Activated CD8-positive, alpha-beta memory T cell treated with anti-CD3 and anti-CD28 coated beads for 36 hours (primary cell): ENCODE data around the gene HMCN2. TPM values are rescaled to one million over a fixed set of nuclear protein-coding genes. Genes with fewer than 3 reads are reported as not detected.

Source experiments
- CTCF ChIA-PET: fragments of 350-600 bp; sonication (Branson Sonifier 250); formaldehyde crosslinking; loops from one replicate; lab custom pipeline; 2021; ENCODE audit warnings: antibody characterized with exemption; lab: Charles Lee
- POLR2A ChIA-PET: fragments of 350-600 bp; sonication (Branson Sonifier 250); formaldehyde crosslinking; loops from one replicate; lab custom pipeline; 2021; ENCODE audit warnings: antibody characterized with exemption; lab: Charles Lee
- total RNA-seq, 2 experiments: library from RNA; stranded (reverse); gene quantifications; one replicate each; pipeline ENCODE4 v1.2.3, GENCODE V29; 2021

HMCN2 gene
- total RNA-seq, 2 experiments from 2014 or later = not detected

DNA sequence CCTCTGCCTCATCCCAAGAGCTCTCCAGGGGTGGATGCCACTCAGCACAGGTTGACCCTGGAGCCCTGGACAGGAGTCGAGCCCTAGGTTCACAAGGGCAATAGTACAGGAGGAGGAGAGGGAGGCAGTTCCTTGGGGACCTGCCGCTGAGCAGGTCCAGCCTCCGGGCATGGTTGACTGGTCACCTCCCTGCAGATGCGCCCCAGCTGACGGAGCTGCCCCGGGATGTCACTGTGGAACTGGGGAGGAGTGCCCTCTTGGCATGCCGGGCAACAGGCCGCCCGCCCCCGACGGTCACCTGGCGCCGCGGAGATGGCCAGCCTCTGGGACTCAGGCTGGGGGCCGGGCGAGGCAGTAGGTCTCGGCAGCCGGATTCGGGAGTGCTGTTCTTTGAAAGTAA, 53.7 kb downstream of the HMCN2 start:
- ChIA-PET CTCF (no interaction called here), POLR2A (no interaction called here)

DNA sequence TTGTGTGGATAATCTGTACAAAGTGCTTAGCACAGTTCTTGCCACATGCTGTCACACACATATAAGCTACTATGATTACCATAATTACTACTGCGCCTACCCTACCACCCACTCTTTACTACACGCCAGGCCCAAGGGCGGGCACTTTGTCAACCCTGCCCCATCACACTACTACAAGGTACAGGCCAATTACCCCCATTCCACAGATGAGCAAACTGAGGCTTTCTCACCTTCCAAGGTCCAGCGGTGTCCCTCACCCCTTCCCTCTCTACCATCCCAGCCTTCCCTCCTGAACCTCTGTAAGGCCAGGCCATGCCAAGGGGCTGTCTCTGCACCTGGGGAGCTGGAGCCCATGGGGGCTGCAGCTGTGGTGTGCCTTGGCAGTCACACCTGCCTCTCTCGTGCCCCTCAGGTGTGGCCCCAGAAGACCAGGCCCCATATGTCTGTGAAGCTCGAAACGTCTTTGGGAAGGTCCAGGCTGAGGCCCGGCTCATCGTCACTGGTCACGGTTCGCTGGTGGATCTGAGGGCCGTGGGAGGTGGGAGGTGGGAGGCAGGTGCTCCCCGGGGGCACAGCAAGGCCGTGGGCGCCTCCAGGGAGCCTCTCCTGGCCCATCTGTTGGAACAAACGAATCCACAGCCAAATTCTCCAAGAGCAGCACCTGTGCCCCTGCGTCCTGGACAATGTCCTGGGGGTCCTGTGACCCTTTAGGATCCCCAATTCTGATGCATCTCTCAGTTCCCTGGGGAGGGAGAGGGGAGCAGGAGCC, 54.6 kb downstream of the HMCN2 start:
- CTCF ChIA-PET = no interaction called here
- POLR2A ChIA-PET = no interaction called here

- CTCF ChIA-PET = interaction anchor here (0.6 kb wide), 1 partner anchor 362 kb away, joined by 3 read pairs; no protein-coding TSS in a partner anchor
- POLR2A ChIA-PET = no interaction called here
These were observed 55.3 kb downstream of the HMCN2 start for GRCh38 chr9:130320723-130321481.

DNA sequence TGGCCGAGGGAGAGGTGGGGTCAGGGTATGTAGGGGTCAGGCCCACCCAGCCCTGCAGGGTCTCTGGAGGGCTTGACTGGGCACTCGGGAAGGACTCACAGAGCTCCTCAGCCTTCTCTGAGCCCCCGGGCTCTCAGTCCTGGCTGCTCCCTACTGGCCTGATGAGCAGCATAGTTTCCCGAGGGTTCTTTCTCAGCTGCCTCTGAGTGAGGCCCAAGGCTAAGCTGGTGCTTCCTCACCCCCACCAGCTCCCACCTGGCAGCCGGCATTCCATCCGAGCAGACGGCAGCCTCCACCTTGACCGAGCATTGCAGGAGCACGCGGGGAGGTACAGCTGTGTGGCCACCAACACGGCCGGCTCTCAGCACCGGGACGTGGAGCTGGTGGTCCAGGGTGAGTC, 56.0 kb downstream of the HMCN2 start:
- CTCF ChIA-PET = interaction anchor here (0.6 kb wide), 1 partner anchor 361 kb away, joined by 3 read pairs; no protein-coding TSS in a partner anchor
- POLR2A ChIA-PET = no interaction called here

DNA sequence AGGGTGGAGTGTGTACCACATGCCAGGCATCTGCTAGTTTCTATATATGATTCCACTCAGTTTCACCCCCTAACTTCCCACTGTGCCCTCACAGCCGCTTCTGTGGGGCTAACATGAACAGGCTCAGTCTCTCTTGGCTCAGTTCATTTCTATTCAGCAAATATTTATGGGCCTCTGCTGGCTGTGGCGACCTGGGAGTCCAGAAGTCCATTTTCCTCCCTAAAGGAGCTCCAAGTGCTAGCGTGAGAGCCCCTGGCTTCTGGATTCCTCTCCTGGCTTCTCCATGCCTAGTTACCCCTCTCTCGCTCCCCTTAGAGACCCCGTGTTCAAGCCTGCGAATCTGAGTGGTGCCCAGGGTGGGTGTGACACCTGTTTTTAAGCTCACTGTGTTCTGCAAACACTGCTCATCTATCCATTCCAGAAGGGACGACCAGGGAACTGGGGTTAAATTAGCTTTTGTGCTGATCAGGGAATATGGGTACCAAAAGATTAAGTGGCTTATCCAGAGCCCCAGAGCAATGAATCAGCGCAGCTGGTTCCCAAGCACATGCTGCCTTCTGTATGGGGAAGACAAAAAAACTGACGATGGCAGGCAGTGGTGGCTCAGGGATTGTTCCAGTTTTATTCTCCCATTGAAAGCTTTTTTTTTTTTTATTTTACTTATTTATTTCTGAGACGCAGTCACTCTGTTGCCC, 57.6 kb downstream of the HMCN2 start:
- CTCF ChIA-PET = interaction anchor here (0.6 to 0.8 kb wide), 2 partner anchors 184 to 596 kb away, joined by 3 read pairs; no protein-coding TSS in a partner anchor
- POLR2A ChIA-PET = no interaction called here

DNA sequence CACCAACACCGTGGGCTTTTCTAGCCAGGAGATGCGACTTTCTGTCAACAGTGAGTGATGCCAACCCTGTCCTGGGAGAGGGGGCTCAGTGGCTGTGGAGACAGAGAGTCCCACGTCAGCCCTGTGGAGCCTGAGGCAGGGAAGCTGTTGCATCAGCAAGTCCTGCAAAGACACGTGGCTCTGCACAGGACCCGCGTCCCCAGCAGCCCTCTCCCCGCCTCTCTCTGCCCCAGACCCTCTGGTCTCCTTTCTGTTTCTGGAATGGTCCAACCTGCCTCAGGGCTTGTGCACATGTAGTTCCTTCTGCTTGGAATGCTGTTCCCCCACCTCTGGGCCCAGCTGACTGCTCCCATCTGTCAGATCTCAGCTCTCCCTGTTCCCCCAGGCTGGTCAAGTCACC, 60.4 kb downstream of the HMCN2 start:
- ChIA-PET POLR2A (no interaction called here), CTCF (no interaction called here)

DNA sequence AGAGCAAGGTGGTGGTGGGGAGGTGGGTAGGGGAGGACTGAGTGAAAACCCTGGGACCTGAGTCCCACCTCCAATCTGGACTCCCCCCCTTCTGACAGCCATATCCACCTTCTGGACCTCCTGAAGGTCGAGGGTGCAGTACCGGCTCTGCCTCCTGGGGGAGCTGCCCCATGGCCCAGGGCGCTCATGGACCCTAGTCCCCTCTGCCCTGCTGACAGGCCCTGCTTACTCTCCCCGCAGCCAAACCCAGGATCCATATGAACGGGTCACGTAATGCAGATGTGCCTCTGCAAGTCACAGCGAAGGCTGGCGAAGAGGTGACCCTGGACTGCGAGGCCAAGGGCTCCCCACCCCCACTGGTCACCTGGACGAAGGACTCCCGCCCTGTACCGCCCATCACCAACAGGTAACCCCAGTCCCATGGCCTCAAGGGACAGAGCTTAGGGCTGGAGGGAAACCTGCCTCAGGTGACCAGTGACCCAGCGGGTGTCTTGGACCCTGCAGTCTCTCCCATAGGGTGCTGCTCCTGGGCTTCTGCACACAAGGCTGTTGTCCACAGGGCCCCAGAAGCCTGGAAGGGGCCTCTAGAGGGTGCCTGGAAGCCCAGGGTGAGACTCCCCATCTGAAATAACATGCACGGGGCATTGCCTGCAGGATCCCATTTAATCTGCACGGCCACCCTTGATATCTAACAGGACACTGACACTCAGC, 61.7 kb downstream of the HMCN2 start:
- CTCF ChIA-PET = interaction anchor here (0.6 kb wide), 1 partner anchor 638 kb away, joined by 3 read pairs; no protein-coding TSS in a partner anchor
- POLR2A ChIA-PET = no interaction called here

DNA sequence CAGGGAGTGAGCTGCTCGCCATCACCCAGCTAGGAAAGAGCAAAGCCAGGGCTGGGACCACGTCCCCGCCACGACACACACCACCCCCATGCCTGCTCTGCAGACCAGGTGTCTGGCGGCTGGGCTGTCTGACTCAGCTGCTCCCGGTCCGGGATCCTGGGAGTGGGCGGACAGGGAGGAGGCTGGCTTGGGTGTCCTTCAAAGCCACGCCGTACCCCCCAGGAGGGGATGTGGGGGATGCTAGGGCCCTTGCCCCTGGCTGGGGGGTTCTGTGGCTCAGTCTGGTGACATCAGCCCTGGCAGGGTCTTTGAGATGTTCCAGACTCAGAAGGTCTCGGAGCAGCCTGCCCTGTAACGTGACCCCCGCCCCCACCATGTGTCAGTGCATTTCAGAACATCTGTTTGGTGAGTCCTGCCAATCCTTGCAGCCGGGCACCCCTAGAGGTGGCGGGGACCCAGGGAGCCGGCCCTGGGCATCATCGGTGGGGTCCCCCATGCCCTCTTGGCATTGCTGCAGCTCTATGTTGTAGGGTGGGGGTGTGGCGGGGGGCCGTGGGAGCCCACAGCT, 62.3 kb downstream of the HMCN2 start:
- CTCF ChIA-PET = interaction anchor here (0.6 kb wide), 1 partner anchor 639 kb away, joined by 3 read pairs; no protein-coding TSS in a partner anchor
- POLR2A ChIA-PET = no interaction called here

- POLR2A ChIA-PET = no interaction called here
- CTCF ChIA-PET = no interaction called here
These were observed 62.8 kb downstream of the HMCN2 start for GRCh38 chr9:130328349-130328801.

DNA sequence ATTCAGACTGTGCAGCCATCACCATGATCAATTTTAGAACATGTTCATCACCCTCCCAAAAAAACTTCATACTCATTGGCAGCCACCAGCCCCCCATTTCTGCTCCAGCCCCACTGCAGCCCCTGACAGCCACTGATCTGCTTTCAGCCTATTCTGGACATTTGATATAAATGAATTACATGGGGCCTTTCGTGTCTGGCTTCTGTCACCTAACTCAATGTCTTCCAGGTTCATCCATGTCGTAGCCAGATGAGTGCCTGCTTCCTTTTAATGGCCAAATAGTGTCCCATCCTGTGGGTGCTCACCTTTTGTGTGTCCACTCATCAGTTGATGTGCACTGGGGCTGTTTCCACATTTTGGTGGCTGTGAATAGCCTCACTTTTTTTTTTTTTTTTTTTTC, 63.5 kb downstream of the HMCN2 start:
- POLR2A ChIA-PET = no interaction called here
- CTCF ChIA-PET = no interaction called here

GRCh38 chr9:130330202-130330862, 64.8 kb downstream of the HMCN2 start:
- POLR2A ChIA-PET = no interaction called here
- CTCF ChIA-PET = no interaction called here

- ChIA-PET CTCF (no interaction called here), POLR2A (no interaction called here)
These were observed 65.5 kb downstream of the HMCN2 start for GRCh38 chr9:130331061-130331460.

- ChIA-PET CTCF (no interaction called here), POLR2A (no interaction called here)
These were observed 66.0 kb downstream of the HMCN2 start for GRCh38 chr9:130331573-130331972.

GRCh38 chr9:130332384-130332926, 66.9 kb downstream of the HMCN2 start:
- ChIA-PET POLR2A (no interaction called here), CTCF (no interaction called here)

- ChIA-PET CTCF (no interaction called here), POLR2A (no interaction called here)
These were observed 67.6 kb downstream of the HMCN2 start for GRCh38 chr9:130333041-130333711.

DNA sequence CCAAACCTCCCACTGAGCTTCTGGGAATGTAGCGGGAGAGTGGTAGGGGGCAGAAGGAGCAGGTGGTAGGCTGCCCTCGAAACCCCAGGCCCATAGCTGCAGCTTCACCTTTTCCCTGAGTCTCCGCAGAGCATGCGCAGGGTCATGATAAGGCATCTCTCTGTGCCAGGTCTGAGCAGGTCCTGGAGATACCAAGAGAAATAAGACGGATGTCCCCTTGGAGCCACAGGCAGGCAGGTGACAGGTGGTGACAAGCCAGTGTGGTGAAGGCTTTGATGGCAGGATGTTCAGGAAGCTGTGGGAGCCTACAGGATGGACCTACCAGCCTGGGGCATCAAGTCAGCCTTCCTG, 68.1 kb downstream of the HMCN2 start:
- CTCF ChIA-PET = no interaction called here
- POLR2A ChIA-PET = no interaction called here

GRCh38 chr9:130334915-130335314, 69.4 kb downstream of the HMCN2 start:
- CTCF ChIA-PET = no interaction called here
- POLR2A ChIA-PET = no interaction called here
